LNCAP (cell line): Measurements from ENCODE around the gene NFE2L3.

Experiments used
- TF ChIP-seq, protein P1 (sequence below): fragments of 450-650 bp; IDR thresholded peaks from 2 replicates; pipeline ENCODE4 v1.5.1; 2017; ENCODE audit warnings: mild to moderate bottlenecking

Gene NFE2L3

DNA sequence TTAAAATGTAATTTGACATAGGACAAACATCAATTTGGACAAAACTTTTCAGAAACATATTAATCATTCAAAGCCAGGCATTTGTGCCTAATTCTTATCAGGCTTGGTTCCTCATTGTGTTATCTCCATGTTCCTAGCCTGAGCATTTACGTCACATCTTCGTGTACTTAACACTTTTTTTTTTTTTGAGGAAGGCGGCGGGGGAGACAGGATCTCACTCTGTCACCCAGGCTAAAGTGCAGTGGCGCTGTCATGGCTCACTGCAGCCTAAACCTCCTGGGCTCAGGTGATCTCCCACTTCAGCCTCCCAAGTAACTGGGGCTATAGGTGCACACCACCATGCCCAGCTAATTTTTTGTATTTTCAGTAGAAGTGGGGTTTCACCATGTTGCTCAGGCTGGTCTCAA, 28.8 kb downstream of the NFE2L3 start:
- TF ChIP-seq, protein P1, sequence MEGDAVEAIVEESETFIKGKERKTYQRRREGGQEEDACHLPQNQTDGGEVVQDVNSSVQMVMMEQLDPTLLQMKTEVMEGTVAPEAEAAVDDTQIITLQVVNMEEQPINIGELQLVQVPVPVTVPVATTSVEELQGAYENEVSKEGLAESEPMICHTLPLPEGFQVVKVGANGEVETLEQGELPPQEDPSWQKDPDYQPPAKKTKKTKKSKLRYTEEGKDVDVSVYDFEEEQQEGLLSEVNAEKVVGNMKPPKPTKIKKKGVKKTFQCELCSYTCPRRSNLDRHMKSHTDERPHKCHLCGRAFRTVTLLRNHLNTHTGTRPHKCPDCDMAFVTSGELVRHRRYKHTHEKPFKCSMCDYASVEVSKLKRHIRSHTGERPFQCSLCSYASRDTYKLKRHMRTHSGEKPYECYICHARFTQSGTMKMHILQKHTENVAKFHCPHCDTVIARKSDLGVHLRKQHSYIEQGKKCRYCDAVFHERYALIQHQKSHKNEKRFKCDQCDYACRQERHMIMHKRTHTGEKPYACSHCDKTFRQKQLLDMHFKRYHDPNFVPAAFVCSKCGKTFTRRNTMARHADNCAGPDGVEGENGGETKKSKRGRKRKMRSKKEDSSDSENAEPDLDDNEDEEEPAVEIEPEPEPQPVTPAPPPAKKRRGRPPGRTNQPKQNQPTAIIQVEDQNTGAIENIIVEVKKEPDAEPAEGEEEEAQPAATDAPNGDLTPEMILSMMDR, result no peak

DNA sequence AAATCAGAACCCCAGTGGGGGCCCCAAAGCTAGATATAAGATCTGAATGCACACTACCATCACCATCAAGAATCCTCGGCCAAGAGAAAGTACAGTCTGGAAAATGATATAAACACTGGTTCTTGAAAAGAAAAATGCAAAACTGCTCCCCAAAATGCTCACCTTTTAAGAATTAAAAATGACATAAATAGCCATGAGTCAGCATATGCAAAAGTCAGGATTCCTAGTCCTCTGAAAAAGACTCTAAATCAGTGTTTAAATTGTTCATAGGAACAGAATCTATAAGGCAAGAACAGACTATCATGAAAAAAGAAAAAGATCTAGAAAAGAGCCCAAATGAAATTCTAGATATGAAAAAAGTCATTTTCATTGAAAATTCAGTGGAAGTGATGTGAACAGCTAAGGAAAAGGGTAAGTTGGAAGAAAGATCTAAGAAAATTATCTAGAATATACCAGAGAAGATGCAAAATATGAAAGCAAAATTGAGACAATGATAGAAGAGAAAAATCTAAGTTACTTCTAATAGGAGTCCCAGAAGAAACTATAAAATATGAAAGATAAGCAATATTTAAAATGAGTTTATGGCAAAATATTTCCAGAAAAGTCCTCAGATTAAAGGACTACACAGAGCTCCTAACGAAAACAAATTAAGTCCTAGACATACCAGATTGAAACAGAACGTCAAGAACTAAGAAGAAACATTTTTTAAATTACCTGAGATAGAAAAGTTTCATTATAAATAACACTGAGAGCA, 29.7 kb downstream of the NFE2L3 start:
- TF ChIP-seq, protein P1, result no peak

DNA sequence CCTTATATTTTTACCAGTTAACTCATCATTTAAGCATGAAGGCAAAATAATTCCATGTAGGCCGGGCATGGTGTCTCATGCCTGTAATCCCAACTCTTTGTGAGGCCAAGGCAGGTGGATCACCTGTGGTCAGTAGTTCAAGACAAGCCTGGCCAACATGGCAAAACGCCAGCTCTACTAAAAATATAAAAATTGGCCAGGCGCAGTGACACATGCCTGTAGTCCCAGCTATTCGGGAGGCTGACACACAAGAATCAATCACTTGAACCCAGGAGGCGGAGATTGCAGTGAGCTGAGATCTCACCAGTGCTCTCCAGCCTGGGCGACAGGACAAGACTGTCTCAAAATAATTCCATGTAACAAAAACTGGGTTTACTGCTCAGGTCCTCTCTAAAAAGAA, 30.3 kb downstream of the NFE2L3 start:
- TF ChIP-seq, protein P1, result no peak

DNA sequence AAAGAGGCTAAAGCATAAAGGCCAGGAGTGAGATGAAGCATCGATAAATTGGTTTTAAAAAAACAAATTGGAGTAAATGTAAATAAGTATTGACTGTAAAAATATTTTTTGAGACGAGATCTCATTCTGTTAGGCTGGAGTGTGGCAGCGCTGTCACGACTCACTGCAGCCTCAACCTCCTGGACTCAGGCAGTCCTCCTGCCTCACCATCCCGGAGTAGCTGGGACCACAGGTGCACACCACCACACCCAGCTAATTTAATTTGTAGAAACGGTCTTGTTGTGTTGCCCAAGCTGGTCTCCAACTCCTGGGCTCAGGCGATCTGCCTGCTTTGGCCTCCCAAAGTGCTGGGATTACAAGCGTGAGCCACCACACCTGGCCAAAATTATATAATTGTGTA, 30.7 kb downstream of the NFE2L3 start:
- TF ChIP-seq, protein P1, result no peak

DNA sequence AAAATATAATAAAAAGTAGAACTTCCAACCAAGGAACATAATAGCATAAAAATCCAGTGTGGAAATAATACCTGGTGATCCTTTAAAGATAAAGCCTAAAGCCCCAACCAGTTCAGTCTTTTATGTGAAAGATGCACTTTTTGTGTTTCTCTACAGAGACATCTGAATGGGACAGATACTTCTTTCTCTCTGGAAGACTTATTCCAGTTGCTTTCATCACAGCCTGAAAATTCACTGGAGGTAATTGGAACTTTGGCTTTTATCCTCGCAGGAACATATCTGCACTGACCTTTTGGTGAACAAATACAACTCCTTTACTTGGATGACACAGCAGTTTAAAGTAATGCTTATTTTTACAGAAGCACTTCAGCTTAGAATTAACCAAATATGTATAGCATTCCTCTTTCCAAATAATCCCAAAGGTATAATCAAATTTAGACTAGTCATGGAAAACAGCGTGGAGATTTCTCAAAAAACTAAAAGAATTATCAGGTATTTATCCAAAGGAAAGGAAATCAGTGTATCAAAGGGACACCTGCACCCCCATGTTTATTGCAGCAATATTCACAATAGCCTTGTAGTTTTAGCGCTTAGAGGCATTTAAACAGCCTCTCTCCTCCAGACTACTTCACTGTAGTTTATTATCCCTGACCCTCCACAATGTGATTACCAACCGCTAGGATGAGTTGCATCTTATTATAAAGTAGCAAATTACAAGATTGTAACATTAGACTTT, 31.7 kb downstream of the NFE2L3 start:
- TF ChIP-seq, protein P1, result no peak

DNA sequence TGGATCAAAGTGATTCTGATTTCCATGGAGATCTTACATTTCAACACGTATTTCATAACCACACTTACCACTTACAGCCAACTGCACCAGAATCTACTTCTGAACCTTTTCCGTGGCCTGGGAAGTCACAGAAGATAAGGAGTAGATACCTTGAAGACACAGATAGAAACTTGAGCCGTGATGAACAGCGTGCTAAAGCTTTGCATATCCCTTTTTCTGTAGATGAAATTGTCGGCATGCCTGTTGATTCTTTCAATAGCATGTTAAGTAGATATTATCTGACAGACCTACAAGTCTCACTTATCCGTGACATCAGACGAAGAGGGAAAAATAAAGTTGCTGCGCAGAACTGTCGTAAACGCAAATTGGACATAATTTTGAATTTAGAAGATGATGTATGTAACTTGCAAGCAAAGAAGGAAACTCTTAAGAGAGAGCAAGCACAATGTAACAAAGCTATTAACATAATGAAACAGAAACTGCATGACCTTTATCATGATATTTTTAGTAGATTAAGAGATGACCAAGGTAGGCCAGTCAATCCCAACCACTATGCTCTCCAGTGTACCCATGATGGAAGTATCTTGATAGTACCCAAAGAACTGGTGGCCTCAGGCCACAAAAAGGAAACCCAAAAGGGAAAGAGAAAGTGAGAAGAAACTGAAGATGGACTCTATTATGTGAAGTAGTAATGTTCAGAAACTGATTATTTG, 33.3 kb downstream of the NFE2L3 start:
- TF ChIP-seq, protein P1, result no peak

DNA sequence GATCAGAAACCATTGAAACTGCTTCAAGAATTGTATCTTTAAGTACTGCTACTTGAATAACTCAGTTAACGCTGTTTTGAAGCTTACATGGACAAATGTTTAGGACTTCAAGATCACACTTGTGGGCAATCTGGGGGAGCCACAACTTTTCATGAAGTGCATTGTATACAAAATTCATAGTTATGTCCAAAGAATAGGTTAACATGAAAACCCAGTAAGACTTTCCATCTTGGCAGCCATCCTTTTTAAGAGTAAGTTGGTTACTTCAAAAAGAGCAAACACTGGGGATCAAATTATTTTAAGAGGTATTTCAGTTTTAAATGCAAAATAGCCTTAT, 33.8 kb downstream of the NFE2L3 start:
- TF ChIP-seq, protein P1, result no peak
